Keratinocyte (primary cell): ENCODE results near the gene CORO7. TPM values are rescaled to one million over a fixed set of nuclear protein-coding genes. Genes with fewer than 3 reads are reported as not detected.

Experiments used
- DNase-seq: peaks from one replicate; pipeline ENCODE4 v3.0.0-alpha.2; 2011; ENCODE audit warnings: low read depth, missing footprints, low spot score
- FAIRE-seq: peaks from 2 replicates; lab custom pipeline; 2011; peaks lifted over from hg19 to GRCh38; lab: Jason Lieb, UNC
- H2AFZ ChIP-seq: 2 replicates; pipeline ENCODE4 v1.6.0; 2012; ENCODE audit warnings: low read length, control low read depth, inconsistent platforms; ENCODE audit not compliant: control insufficient read depth
- H3K27ac ChIP-seq: 2 replicates; pipeline ENCODE4 v1.5.1; 2011; ENCODE audit warnings: low read length; ENCODE audit not compliant: control insufficient read depth, insufficient read depth
- H3K27me3 ChIP-seq: 3 replicates; pipeline ENCODE4 v1.6.0; 2011; ENCODE audit warnings: low read length; ENCODE audit not compliant: control insufficient read depth, insufficient read depth; ENCODE audit errors: extremely low read depth
- H3K36me3 ChIP-seq, 2 experiments: 2 replicates in 1 of 2; 3 replicates in 1 of 2; pipeline ENCODE4 v1.5.1; 2011; ENCODE audit warnings: low read length in 2 of 2, mild to moderate bottlenecking in 1 of 2; ENCODE audit not compliant: control insufficient read depth in 2 of 2, insufficient read depth in 2 of 2; ENCODE audit errors: extremely low read depth in 1 of 2
- H3K4me1 ChIP-seq: 3 replicates; pipeline ENCODE4 v1.5.1; 2011; ENCODE audit warnings: low read length; ENCODE audit not compliant: control insufficient read depth, insufficient read depth; ENCODE audit errors: extremely low read depth
- H3K4me2 ChIP-seq: 3 replicates; pipeline ENCODE4 v1.6.0; 2011; ENCODE audit warnings: low read depth, low read length; ENCODE audit not compliant: control insufficient read depth, insufficient read depth; ENCODE audit errors: extremely low read depth
- H3K4me3 ChIP-seq, 3 experiments: fragments of 200-600 bp in 1 of 3; sonication (generic) in 1 of 3; 2 replicates in 2 of 3; 3 replicates in 1 of 3; pipeline ENCODE4 v1.5.1; 2011 to 2016; ENCODE audit warnings: low read length in 3 of 3, mild to moderate bottlenecking in 3 of 3, control low read depth in 2 of 3, inconsistent platforms in 1 of 3, low read depth in 1 of 3, mixed read lengths in 1 of 3, mixed run types in 1 of 3, moderate library complexity in 1 of 3; ENCODE audit not compliant: control insufficient read depth in 2 of 3, insufficient read depth in 2 of 3; ENCODE audit errors: extremely low read depth in 1 of 3
- H3K79me2 ChIP-seq: 2 replicates; pipeline ENCODE4 v1.6.0; 2012; ENCODE audit warnings: low read length; ENCODE audit not compliant: control insufficient read depth, insufficient read depth
- H3K9ac ChIP-seq: 3 replicates; pipeline ENCODE4 v1.6.0; 2011; ENCODE audit warnings: low read length; ENCODE audit not compliant: control insufficient read depth, insufficient read depth; ENCODE audit errors: extremely low read depth
- H3K9me1 ChIP-seq: 3 replicates; pipeline ENCODE4 v1.6.0; 2011; ENCODE audit warnings: low read length; ENCODE audit not compliant: control insufficient read depth, insufficient read depth; ENCODE audit errors: extremely low read depth
- H3K9me3 ChIP-seq: 2 replicates; pipeline ENCODE4 v1.5.1; 2012; ENCODE audit warnings: low read depth, low read length; ENCODE audit not compliant: control insufficient read depth
- H4K20me1 ChIP-seq: 3 replicates; pipeline ENCODE4 v1.6.0; 2011; ENCODE audit warnings: low read length; ENCODE audit not compliant: control insufficient read depth, insufficient read depth; ENCODE audit errors: extremely low read depth
- EZH2 ChIP-seq: IDR thresholded peaks from one replicate; pipeline ENCODE4 v1.6.1; 2012; ENCODE audit warnings: inconsistent platforms, mild to moderate bottlenecking, low read length, moderate library complexity
- dilution Hi-C: fragments of 300-500 bp; cut with MboI; formaldehyde crosslinking; loops from one replicate; pipeline ENCODE4 v1.7.0; 2020; ENCODE audit warnings: low sequenced_read_pairs; ENCODE audit not compliant: extremely low pct_ligation_motif_present
- polyA plus RNA-seq, 5 experiments: library from polyadenylated mRNA; depleted of rRNA in 3 of 5; stranded (reverse) in 3 of 5; stranded (forward) in 1 of 5; unstranded in 1 of 5; fragments of >200 nt; gene quantifications; 1 replicate in 1 of 5; 2 replicates in 3 of 5; 3 replicates in 1 of 5; pipeline versions ENCODE4 v1.2.1 to v1.2.3, GENCODE V29; 2011 to 2012; ENCODE audit warnings: missing spikeins in 2 of 5, low read depth in 1 of 5, low replicate concordance in 1 of 5
- TF ChIP-seq, protein P1 (sequence below), 3 experiments: IDR thresholded peaks in 1 of 3; conservative IDR thresholded peaks in 1 of 3; optimal IDR thresholded peaks in 1 of 3; 2 replicates in 2 of 3; 3 replicates in 1 of 3; pipeline versions ENCODE3 to v1.5.1; 2011; ENCODE audit warnings: low read length in 3 of 3, mild to moderate bottlenecking in 3 of 3, moderate library complexity in 2 of 3, control low read depth in 1 of 3, inconsistent platforms in 1 of 3; ENCODE audit not compliant: insufficient read depth in 2 of 3; ENCODE audit errors: extremely low read depth in 1 of 3

CORO7 gene
- polyA plus RNA-seq, 1 donor (not counting 4 experiments of a cell fraction or from before 2014, with no cell fraction given): 8.4 TPM

- TF ChIP-seq, protein P1, sequence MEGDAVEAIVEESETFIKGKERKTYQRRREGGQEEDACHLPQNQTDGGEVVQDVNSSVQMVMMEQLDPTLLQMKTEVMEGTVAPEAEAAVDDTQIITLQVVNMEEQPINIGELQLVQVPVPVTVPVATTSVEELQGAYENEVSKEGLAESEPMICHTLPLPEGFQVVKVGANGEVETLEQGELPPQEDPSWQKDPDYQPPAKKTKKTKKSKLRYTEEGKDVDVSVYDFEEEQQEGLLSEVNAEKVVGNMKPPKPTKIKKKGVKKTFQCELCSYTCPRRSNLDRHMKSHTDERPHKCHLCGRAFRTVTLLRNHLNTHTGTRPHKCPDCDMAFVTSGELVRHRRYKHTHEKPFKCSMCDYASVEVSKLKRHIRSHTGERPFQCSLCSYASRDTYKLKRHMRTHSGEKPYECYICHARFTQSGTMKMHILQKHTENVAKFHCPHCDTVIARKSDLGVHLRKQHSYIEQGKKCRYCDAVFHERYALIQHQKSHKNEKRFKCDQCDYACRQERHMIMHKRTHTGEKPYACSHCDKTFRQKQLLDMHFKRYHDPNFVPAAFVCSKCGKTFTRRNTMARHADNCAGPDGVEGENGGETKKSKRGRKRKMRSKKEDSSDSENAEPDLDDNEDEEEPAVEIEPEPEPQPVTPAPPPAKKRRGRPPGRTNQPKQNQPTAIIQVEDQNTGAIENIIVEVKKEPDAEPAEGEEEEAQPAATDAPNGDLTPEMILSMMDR (optimal IDR thresholded peaks at IDR 0.05 in 1 of 3, IDR thresholded peaks at IDR 0.05 in 1 of 3, conservative IDR thresholded peaks at IDR 0.05 in 1 of 3; ENCODE audit: extremely low read depth in 1 of 3, insufficient read depth in 2 of 3, low read length in 3 of 3): no peak
- no peak for TF ChIP-seq EZH2
- DNase-seq: no peak
- no peak overlapping the region for H3K4me3 ChIP-seq
- H3K27me3 ChIP-seq: no peaks in the 10 kb centered on the region
- no peaks in the 10 kb centered on the region for H3K9me3 ChIP-seq
- dilution Hi-C loops: no loop called here
- peaks cover 14 to 16% of the 10 kb centered on the region in 2 experiments for H3K36me3 ChIP-seq
- H3K4me1 ChIP-seq: no peaks in the 10 kb centered on the region
- FAIRE-seq: no peak
- no peak overlapping the region for H3K27ac ChIP-seq
- no peak overlapping the region for H3K9ac ChIP-seq
- H3K4me2 ChIP-seq: no peak overlapping the region
- H2AFZ ChIP-seq: no peak overlapping the region
- H4K20me1 ChIP-seq: peaks cover 3% of the 10 kb centered on the region
- H3K9me1 ChIP-seq: no peaks in the 10 kb centered on the region
- no peaks in the 10 kb centered on the region for H3K79me2 ChIP-seq
Measured at GRCh38 chr16:4384509-4384942, 31.9 kb downstream of the CORO7 start.

GRCh38 chr16:4383591-4384444 is 32.6 kb downstream of the CORO7 start:
- H3K9me3 ChIP-seq: no peaks in the 10 kb centered on the region
- H3K36me3 ChIP-seq: peaks cover 14% of the 10 kb centered on the region in 2 experiments
- no peaks in the 10 kb centered on the region for H3K79me2 ChIP-seq
- no peaks in the 10 kb centered on the region for H3K27me3 ChIP-seq
- H4K20me1 ChIP-seq: peaks cover 3% of the 10 kb centered on the region
- H3K4me2 ChIP-seq: no peak overlapping the region
- H3K4me3 ChIP-seq: no peak overlapping the region
- no peak overlapping the region for H2AFZ ChIP-seq
- no peaks in the 10 kb centered on the region for H3K9me1 ChIP-seq
- TF ChIP-seq, protein P1 (optimal IDR thresholded peaks at IDR 0.05 in 1 of 3, IDR thresholded peaks at IDR 0.05 in 1 of 3, conservative IDR thresholded peaks at IDR 0.05 in 1 of 3; ENCODE audit: extremely low read depth in 1 of 3, insufficient read depth in 2 of 3, low read length in 3 of 3): no peak
- no peak for TF ChIP-seq EZH2
- no peak overlapping the region for H3K9ac ChIP-seq
- FAIRE-seq: no peak
- DNase-seq: no peak
- no peak overlapping the region for H3K27ac ChIP-seq
- H3K4me1 ChIP-seq: no peaks in the 10 kb centered on the region
- dilution Hi-C loops: no loop called here
